GM23248 (cell line): Measurements from ENCODE around the gene BMS1. TPM values are rescaled to one million over a fixed set of nuclear protein-coding genes. Genes with fewer than 3 reads are reported as not detected.
"Not testable (repeated sequence)": the region's sequence is repeated elsewhere in the genome, so short reads cannot be mapped to it uniquely, and the experiment has no call there.

Experiments
- DNase-seq: peaks from one replicate; pipeline ENCODE4 v3.0.0-alpha.2; 2015
- H2AFZ ChIP-seq: fragments of 200-600 bp; sonication (generic); 2 replicates; pipeline ENCODE4 v1.6.1; 2016; ENCODE audit warnings: antibody characterized with exemption
- H3F3A ChIP-seq: fragments of 200-600 bp; sonication (generic); 2 replicates; pipeline ENCODE4 v1.6.1; 2016; ENCODE audit warnings: mild to moderate bottlenecking, antibody characterized with exemption, mixed run types; ENCODE audit not compliant: insufficient read depth
- H3K27ac ChIP-seq: fragments of 200-600 bp; sonication (generic); 2 replicates; pipeline ENCODE4 v1.5.1; 2016; ENCODE audit warnings: mild to moderate bottlenecking
- H3K27me3 ChIP-seq: fragments of 200-600 bp; sonication (generic); replicated peaks from 2 replicates; pipeline ENCODE4 v1.6.1; 2016; ENCODE audit warnings: mild to moderate bottlenecking; ENCODE audit not compliant: insufficient read depth
- H3K36me3 ChIP-seq: fragments of 200-600 bp; sonication (generic); 2 replicates; pipeline ENCODE4 v1.6.1; 2016; ENCODE audit warnings: low read depth, mild to moderate bottlenecking
- H3K4me1 ChIP-seq: fragments of 200-600 bp; sonication (generic); 2 replicates; pipeline ENCODE4 v1.6.1; 2016; ENCODE audit warnings: mild to moderate bottlenecking; ENCODE audit not compliant: insufficient read depth
- H3K4me2 ChIP-seq: fragments of 200-600 bp; sonication (generic); one replicate; pipeline ENCODE4 v1.6.1; 2016; ENCODE audit warnings: mild to moderate bottlenecking; ENCODE audit not compliant: unreplicated experiment
- H3K4me3 ChIP-seq: fragments of 200-600 bp; sonication (generic); 2 replicates; pipeline ENCODE4 v1.5.1; 2016; ENCODE audit warnings: mild to moderate bottlenecking
- H3K79me2 ChIP-seq: fragments of 200-600 bp; sonication (generic); 2 replicates; pipeline ENCODE4 v1.6.1; 2016; ENCODE audit warnings: mild to moderate bottlenecking; ENCODE audit not compliant: insufficient read depth
- H3K9ac ChIP-seq: fragments of 200-600 bp; sonication (generic); 2 replicates; pipeline ENCODE4 v1.6.1; 2016; ENCODE audit warnings: mild to moderate bottlenecking
- H3K9me2 ChIP-seq: fragments of 200-600 bp; sonication (generic); 2 replicates; pipeline ENCODE4 v1.6.1; 2016; ENCODE audit warnings: mixed run types, mild to moderate bottlenecking, moderate library complexity; ENCODE audit not compliant: insufficient read depth
- H3K9me3 ChIP-seq: fragments of 200-600 bp; sonication (generic); one replicate; pipeline ENCODE4 v1.6.1; 2017; ENCODE audit warnings: low read depth
- H4K20me1 ChIP-seq: fragments of 200-600 bp; sonication (generic); 2 replicates; pipeline ENCODE4 v1.6.0; 2016; ENCODE audit not compliant: insufficient read depth
- EZH2 ChIP-seq: fragments of 200-600 bp; sonication (generic); IDR thresholded peaks from 2 replicates; pipeline ENCODE4 v1.6.1; 2018; ENCODE audit warnings: antibody characterized with exemption, mild to moderate bottlenecking; ENCODE audit not compliant: insufficient read depth, poor library complexity, severe bottlenecking
- EZH2phosphoT487 ChIP-seq: fragments of 200-600 bp; sonication (generic); IDR thresholded peaks from 2 replicates; pipeline ENCODE4 v1.6.1; 2018; ENCODE audit warnings: antibody characterized with exemption, moderate library complexity, mild to moderate bottlenecking, low read depth; ENCODE audit not compliant: insufficient read depth
- WGBS, 2 experiments: methylation state at CpG; one replicate each; pipeline ENCODE4 v1.1.6; 2015 to 2017; ENCODE audit warnings: low lambda C conversion rate in 2 of 2, low coverage in 1 of 2; ENCODE audit errors: missing lambda C conversion rate in 2 of 2; 5-methylcytosine and 5-hydroxymethylcytosine counted together
- in situ Hi-C: fragments of 300-500 bp; cut with MboI; formaldehyde crosslinking; loops from 2 replicates; pipeline ENCODE4 v1.15.0; 2020
- polyA plus RNA-seq: library from polyadenylated mRNA; unstranded; fragments of >200 nt; fragmentation: Nextera tagmentation; extraction: Ambion mirVana; gene quantifications from 2 replicates; pipeline ENCODE4 v1.2.1, GENCODE V29; 2016
- total RNA-seq: library from RNA; depleted of rRNA; stranded (reverse); fragments of >200 nt; shearing (Covaris generic); gene quantifications from 2 replicates; pipeline ENCODE4 v1.2.3, GENCODE V29; 2014

Gene BMS1
- total and polyA plus RNA-seq, 2 experiments from 2014 or later = 13.9 to 14.2 TPM

DNA sequence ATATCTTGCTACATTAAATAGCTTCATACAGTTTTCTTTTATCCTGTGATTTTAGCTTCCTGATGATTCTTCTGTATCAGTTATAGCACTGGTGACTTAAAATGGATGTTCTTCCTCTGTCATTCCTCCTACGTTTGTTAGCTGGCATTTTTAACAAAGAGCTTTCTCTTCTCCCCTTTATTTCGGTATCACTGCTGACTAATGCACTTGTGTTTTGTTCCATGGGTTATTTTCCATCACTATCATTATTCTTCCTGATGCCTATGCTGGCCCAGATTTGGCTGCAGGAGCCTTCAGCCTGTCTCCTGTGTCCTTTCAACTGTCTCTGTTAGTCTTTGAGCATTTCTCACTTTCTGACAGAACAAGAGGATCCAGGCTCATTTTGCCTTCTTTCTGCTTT is 13.1 kb downstream of the BMS1 start:
- H3K9me3 ChIP-seq = no peaks in the 10 kb centered on the region
- no peak overlapping the region for H3K4me3 ChIP-seq
- H3K4me1 ChIP-seq = peaks cover 13% of the 10 kb centered on the region
- H3K9me2 ChIP-seq = no peaks in the 10 kb centered on the region
- no peak overlapping the region for H2AFZ ChIP-seq
- TF ChIP-seq EZH2 (no peak), EZH2phosphoT487 (no peak)
- no peak overlapping the region for H3K27ac ChIP-seq
- H3K9ac ChIP-seq = no peak overlapping the region
- H3K36me3 ChIP-seq = peaks cover 80% of the 10 kb centered on the region
- peaks cover 25% of the 10 kb centered on the region for H3K79me2 ChIP-seq
- 81 to 82% methylated on average over 2 of the region's 2 CpGs for WGBS, 2 experiments
- in situ Hi-C loops = no loop called here
- peaks cover 23% of the 10 kb centered on the region; the same call in 1 of the 2 replicates for H3F3A ChIP-seq
- peaks cover 1% of the 10 kb centered on the region; the same call in 1 of the 2 replicates for H4K20me1 ChIP-seq
- H3K27me3 ChIP-seq = no peaks in the 10 kb centered on the region
- DNase-seq = no peak
- H3K4me2 ChIP-seq = no peak overlapping the region

GRCh38 chr10:42801135-42801534 is 18.5 kb downstream of the BMS1 start:
- Histone ChIP-seq H3F3A (peaks cover 32% of the 10 kb centered on the region), H3K27ac (peak overlapping the region; percentile 61), H3K27me3 (no peaks in the 10 kb centered on the region), H3K4me1 (peaks cover 20% of the 10 kb centered on the region), H3K9ac (no peak overlapping the region), H4K20me1 (peaks cover 6% of the 10 kb centered on the region; the same call in 1 of the 2 replicates), H2AFZ (no peak overlapping the region), H3K4me3 (no peak overlapping the region), H3K9me3 (no peaks in the 10 kb centered on the region), H3K4me2 (no peak overlapping the region), H3K79me2 (peaks cover 37% of the 10 kb centered on the region), H3K9me2 (no peaks in the 10 kb centered on the region), H3K36me3 (peaks cover 91% of the 10 kb centered on the region)
- DNase-seq = peak; percentile 58
- TF ChIP-seq EZH2 (no peak), EZH2phosphoT487 (no peak)
- in situ Hi-C loops = no loop called here

DNA sequence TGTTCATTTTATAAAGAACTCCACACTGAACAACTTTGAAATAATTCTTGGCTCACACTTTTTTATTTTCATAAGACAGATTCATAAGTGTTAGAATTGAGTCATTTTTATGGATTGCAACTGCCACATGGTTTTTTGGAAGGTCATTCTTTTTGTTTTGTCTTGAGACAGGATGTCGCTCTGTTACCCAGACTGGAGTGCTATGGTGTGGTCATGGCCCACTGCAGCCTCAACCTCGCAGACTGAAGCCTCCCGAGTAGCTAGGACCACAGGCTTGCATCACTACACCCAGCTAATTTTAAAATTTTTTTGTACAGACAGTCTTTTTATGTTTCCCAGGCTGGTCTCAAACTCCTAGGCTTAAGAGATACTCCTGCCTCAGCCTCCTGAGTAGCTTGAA is 20.3 kb downstream of the BMS1 start:
- Histone ChIP-seq H3K9ac (no peak overlapping the region), H3K4me1 (peaks cover 20% of the 10 kb centered on the region), H3F3A (peaks cover 28% of the 10 kb centered on the region), H4K20me1 (peaks cover 6% of the 10 kb centered on the region; the same call in 1 of the 2 replicates), H3K9me3 (no peaks in the 10 kb centered on the region), H3K27ac (0 out of 2 replicates have a peak overlapping the region, but pooled peaks have one; percentile 3), H2AFZ (no peak overlapping the region), H3K9me2 (no peaks in the 10 kb centered on the region), H3K4me3 (no peak overlapping the region), H3K79me2 (peaks cover 49% of the 10 kb centered on the region), H3K36me3 (peaks cover 88% of the 10 kb centered on the region), H3K27me3 (no peaks in the 10 kb centered on the region), H3K4me2 (no peak overlapping the region)
- 91 to 95% methylated on average over 3 of the region's 3 CpGs for WGBS, 2 experiments
- TF ChIP-seq EZH2 (no peak), EZH2phosphoT487 (no peak)
- DNase-seq = peak; percentile 30
- in situ Hi-C loops = no loop called here

DNA sequence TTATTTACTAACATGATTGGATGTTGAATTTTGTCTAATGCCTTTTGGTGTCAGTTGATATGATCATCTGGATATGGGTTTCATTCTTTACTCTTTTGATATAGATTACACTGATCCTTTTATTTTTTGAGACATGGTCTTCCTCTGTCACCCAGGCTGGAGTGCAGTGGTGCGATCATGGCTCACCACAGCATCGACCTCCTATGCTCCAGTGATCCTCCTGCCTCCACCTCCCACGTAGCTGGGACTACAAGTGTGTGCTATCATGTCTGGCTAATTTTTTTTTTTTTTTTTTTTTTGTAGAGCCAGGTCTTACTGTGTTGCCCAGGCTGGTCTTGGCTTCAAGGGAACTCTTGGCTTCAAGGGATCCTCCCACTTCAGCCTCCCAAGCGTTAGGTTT is 27.1 kb downstream of the BMS1 start:
- no peak for TF ChIP-seq EZH2phosphoT487
- TF ChIP-seq EZH2 = no peak
- Histone ChIP-seq H3K4me3 (no peak overlapping the region), H2AFZ (no peak overlapping the region), H3K27me3 (no peaks in the 10 kb centered on the region), H3K4me2 (no peak overlapping the region), H3K27ac (no peak overlapping the region), H3K79me2 (peaks cover 95% of the 10 kb centered on the region), H3K4me1 (no peaks in the 10 kb centered on the region), H3F3A (no peaks in the 10 kb centered on the region), H4K20me1 (no peaks in the 10 kb centered on the region), H3K36me3 (peaks cover 29% of the 10 kb centered on the region; the same call in 1 of the 2 replicates), H3K9me2 (no peaks in the 10 kb centered on the region), H3K9me3 (no peaks in the 10 kb centered on the region), H3K9ac (no peak overlapping the region)
- in situ Hi-C loops = no loop called here
- 99 to 100% methylated on average over 4 of the region's 4 CpGs for WGBS, 2 experiments
- no peak for DNase-seq

GRCh38 chr10:42812028-42812427 is 29.4 kb downstream of the BMS1 start:
- H3K4me1 ChIP-seq = no peaks in the 10 kb centered on the region
- no peak overlapping the region for H2AFZ ChIP-seq
- H3K9me2 ChIP-seq = no peaks in the 10 kb centered on the region
- H4K20me1 ChIP-seq = no peaks in the 10 kb centered on the region
- H3K4me2 ChIP-seq = no peak overlapping the region
- H3K27ac ChIP-seq = no peak overlapping the region
- TF ChIP-seq EZH2phosphoT487 (no peak), EZH2 (no peak)
- H3K27me3 ChIP-seq = no peaks in the 10 kb centered on the region
- in situ Hi-C loops = no loop called here
- H3K9me3 ChIP-seq = no peaks in the 10 kb centered on the region
- H3K4me3 ChIP-seq = no peak overlapping the region
- WGBS, 2 experiments = 99 to 100% methylated on average over 4 of the region's 4 CpGs
- no peak overlapping the region for H3K9ac ChIP-seq
- no peak for DNase-seq
- peaks cover 86% of the 10 kb centered on the region for H3K79me2 ChIP-seq
- H3K36me3 ChIP-seq = peaks cover 13% of the 10 kb centered on the region; the same call in 1 of the 2 replicates
- H3F3A ChIP-seq = no peaks in the 10 kb centered on the region

DNA sequence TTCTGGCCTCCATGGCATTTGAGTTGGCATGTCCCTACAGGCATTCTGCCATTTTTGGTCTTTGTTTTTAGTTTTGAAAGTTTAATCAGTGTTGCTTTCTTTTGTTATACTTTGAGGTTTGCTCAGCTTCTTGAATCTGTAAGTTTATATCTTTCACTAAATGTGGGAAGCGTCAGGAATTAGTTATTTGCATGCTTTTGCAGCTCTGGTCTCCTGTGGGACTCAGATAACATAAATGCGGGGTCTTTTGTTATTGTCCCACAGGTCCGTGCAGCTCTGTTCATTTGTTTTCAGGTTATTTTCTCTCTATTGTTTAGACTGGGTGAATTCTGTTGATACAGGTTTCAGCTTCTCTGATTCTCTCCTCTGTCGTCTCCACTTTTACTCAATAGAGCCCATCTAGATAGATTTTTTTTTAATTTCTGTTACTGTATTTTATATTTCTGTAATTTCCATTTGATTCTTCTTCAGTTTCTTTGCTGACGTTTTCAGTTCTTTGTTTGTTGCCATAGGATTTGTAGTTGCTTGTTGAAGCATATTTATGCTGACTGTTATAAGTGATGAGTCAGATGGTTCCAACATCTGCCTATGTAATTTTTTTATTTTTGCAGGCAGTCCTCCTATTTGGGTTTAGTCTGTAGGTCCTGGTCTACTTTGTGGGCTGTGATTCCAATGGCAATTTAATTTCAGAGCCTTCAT is 31.5 kb downstream of the BMS1 start:
- H3K9ac ChIP-seq, H3F3A ChIP-seq, DNase-seq, H3K4me1 ChIP-seq, H3K27me3 ChIP-seq, in situ Hi-C loops, H2AFZ ChIP-seq, H3K36me3 ChIP-seq, H3K27ac ChIP-seq, H4K20me1 ChIP-seq, H3K4me3 ChIP-seq, H3K4me2 ChIP-seq, H3K9me3 ChIP-seq, H3K9me2 ChIP-seq: not testable (repeated sequence)
- 97 to 99% methylated on average over 5 of the region's 5 CpGs for WGBS, 2 experiments
- peaks cover 72% of the 10 kb centered on the region for H3K79me2 ChIP-seq

DNA sequence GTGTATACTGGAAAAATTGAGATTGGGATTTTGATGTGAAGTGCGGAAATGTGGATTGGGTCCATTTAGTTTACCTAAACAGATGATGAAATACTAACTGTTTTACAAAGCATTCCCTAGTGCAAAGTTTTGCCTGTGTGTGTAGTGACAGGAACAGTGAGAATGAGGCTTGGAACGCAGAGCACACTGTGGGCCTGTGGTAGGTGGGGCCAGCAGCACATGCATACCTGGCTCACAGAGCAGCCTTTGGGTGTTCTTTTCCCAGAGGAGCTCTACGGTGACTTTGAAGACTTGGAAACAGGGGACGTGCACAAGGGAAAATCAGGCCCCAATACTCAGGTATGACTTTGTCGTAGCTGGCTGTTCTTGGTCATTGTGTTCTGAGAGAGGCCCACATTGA is 33.7 kb downstream of the BMS1 start:
- H3K4me3 ChIP-seq, H3K9ac ChIP-seq, H3K4me1 ChIP-seq, H3F3A ChIP-seq, DNase-seq, H3K27ac ChIP-seq, H3K9me3 ChIP-seq, H3K27me3 ChIP-seq, in situ Hi-C loops, H3K36me3 ChIP-seq, H4K20me1 ChIP-seq, H3K9me2 ChIP-seq, H2AFZ ChIP-seq, H3K4me2 ChIP-seq: not testable (repeated sequence)
- WGBS, 2 experiments = 75 to 80% methylated on average over 5 of the region's 5 CpGs
- H3K79me2 ChIP-seq = peaks cover 50% of the 10 kb centered on the region
